ENCODE data around the gene SETMAR.
"Not testable (repeated sequence)": the region's sequence is repeated elsewhere in the genome, so short reads cannot be mapped to it uniquely, and the experiment has no call there.

- TF ChIP-seq POLR2AphosphoS5, CTCF (IDR thresholded peaks at IDR 0.05): not testable (repeated sequence)
These were observed 2.0 kb downstream of the SETMAR start for GRCh38 chr3:4305210-4305609.
